Stimulated activated CD4-positive, alpha-beta T cell treated with anti-CD3 and anti-CD28 coated beads, Interleukin-1b, Interleukin-23, amount 100 ng/mL, for 1 hour (primary cell): ENCODE results near the gene HMGCR.
"Not testable (repeated sequence)": the region's sequence is repeated elsewhere in the genome, so short reads cannot be mapped to it uniquely, and the experiment has no call there.

Experiments used
- DNase-seq, 2 donors: peaks; one replicate each; pipeline ENCODE4 v3.0.0-alpha.2; 2020; ENCODE audit warnings: low read depth in 2 of 2

HMGCR gene

DNA sequence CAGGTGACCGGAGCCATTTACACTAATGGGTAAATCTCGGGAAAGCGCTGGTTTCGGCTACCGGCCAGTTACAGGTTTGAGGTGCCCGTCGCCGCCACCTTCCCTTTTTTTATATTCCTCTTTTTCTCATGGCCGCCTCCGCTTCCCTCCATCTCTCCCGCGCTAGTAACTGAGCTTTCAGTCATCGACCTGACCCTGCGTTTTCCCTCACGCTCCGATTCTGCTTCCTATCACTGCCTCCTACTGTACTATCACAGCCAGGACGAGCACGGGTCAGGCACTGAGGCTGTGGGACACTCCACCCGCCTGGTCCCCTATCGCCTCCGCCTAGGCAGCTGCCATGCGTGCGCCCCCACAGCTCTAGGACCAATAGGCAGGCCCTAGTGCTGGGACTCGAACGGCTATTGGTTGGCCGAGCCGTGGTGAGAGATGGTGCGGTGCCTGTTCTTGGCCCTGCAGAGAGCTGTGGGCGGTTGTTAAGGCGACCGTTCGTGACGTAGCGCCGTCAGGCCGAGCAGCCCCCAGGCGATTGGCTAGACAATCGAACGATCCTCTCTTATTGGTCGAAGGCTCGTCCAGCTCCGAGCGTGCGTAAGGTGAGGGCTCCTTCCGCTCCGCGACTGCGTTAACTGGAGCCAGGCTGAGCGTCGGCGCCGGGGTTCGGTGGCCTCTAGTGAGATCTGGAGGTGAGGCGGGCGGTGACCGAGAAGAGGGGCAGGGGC, at the start of gene HMGCR:
HMGCR (plus strand) TSS at position 606 of the 722 bp plus-strand sequence. CDS start 5,386 bp downstream, outside the sequence.
- peak; percentile 87 to 91 for DNase-seq

GRCh38 chr5:75291844-75292243, 45.2 kb upstream of the HMGCR start:
- DNase-seq = not testable (repeated sequence)

GRCh38 chr5:75300084-75300483, 36.9 kb upstream of the HMGCR start:
- DNase-seq = no peak

GRCh38 chr5:75303419-75303818, 33.6 kb upstream of the HMGCR start:
- DNase-seq = no peak

- not testable (repeated sequence) for DNase-seq
These were observed 32.5 kb upstream of the HMGCR start for GRCh38 chr5:75304486-75304885.

DNA sequence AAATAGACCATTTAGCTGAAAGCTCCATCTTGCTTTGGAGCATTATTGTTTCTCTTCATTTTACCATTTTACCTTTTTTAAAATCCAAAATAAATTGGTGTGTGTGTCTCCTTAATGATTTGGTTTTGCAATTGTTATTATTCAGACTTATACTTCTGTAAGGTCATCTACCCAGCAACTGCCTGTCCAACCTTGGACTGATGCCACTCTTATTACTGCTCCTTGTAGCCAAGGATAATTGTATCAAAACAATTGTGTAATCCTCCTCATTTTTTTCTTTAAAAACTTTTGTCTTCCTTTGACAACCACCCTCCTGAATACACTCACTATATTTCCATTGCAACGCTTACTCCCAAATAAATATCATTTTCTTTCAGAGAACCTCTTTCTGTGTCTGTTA, 30.3 kb upstream of the HMGCR start:
- DNase-seq = no peak

DNA sequence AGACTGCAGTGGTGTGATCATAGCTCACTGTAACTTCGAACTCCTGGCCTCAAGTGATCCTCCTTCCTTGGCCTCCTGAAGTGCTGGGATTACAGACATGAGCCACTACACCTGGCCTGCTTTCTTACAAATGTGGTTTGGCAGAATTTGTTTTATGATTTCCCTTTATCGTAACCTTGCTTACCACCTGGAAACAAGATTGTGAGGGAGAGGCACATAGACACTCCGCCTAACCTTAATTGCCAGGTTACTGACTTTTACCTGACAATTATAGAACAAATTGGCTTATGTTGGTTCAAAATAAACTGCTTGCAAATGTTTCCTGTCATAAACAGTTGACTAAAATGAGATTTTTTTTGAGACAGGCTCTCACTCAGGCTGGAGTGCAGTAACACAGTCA, 26.8 kb upstream of the HMGCR start:
- no peak for DNase-seq

DNA sequence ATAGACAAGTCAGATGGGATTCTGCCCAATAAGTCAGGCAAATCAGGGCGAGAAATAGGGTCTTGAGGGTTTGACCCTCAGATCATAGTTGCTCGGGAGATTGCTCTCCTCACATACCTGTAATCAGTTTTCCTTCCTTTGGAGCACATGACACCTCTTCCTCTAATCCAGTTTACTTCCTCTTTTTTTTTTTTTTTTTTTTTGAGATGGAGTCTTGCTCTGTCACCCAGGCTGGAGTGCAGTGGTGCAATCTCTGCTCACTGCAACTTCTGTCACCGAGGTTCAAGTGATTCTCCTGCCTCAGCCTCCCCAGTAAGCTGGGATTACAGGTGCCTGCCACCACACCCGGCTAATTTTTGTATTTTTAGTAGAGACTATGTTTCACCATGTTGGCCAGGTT, 17.9 kb upstream of the HMGCR start:
- not testable (repeated sequence) for DNase-seq

DNA sequence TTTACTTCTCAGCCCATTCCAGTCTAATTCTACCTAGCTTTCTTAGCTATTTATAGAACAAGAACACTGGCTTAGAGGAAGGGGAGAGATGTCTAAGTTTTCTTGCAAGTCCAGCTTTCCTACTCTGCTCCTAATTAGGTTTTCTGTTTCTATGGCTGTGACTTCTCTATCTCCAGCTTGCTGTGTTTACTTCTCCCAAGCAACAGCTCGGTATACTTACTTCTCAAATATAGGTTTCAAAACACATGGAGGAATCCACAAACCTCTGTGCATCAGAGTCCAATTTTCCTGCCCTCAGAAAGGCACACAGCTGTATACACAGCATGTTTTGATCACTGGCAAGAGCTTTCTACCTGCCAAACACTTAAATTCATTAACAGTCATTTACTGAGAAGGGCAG, 17.4 kb upstream of the HMGCR start:
- DNase-seq = no peak

DNA sequence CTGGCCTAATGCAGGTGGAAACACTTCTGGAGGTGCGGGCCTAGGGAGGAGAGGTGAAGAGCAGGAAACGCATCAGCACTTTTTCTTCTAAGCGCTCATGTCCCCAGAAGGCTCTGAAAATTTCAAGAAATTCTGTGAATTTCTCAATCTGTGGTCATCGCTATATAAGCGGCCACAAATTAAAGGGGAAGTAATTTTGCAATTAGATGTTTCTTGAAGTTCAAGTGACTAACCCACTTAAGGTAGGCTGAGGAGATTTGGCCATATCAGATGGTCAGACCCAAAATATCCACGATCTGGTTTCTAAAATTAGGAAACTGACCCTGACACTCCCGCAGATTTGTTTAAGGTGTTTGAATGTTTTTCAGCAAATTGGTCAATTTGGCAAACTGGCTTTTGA, 16.6 kb upstream of the HMGCR start:
- no peak for DNase-seq

DNA sequence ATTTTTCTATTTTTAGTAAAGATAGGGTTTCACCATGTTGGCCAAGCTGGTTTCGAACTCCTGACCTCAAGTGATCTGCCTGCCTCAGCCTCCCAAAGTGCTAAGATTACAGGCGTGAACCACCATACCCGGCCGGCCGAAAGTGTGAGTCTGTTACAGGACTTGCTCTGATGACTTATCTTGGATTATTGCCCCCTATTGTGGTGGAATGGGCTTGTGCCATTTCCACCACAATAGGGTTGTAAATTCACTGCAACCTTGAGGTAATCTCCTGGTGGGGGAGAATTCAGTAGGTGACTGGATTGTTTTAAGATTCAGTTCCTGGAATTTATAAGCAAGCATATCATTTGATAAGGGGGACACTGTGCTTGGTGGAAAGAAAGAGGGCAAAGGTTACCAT, 15.0 kb upstream of the HMGCR start:
- no peak for DNase-seq

DNA sequence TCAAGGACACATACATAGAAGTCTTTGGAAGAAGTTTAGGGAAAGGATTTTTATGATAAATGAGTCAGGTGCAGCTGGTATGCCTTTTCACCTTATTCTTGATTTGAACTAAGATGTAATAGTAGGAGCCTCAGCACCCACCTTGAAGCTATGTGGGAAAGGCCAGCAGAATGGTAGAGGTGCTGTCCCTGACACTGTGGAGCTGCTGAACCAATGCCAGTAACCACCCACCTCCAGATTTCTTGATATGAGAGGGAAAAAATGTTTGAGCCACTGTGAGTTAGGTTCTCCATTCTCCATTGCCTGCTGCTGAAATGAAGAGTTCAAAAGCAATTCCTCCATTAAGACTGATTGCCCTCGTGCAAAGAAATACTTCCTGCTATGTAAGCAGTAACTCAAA, 12.2 kb upstream of the HMGCR start:
- no peak for DNase-seq

DNA sequence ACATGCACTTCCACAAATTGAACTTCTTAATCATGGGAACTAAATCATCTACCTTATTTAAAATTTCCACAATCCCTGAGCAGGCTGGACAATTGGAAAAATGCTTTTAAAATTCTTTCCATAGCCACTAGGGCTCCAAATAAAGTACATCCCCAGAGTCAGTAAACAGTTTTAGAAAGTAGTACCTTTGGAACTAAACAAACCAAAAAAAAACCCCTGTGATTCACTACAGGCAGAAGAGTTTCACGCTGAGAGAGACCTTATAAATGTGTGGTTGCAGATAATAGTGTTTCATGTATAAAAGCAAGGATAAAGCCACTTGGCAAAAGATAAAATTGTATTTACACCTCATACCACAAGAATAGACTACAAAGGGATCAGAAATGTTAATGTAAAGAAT, 11.8 kb upstream of the HMGCR start:
- no peak for DNase-seq

- DNase-seq = no peak
These were observed 6.6 kb upstream of the HMGCR start for GRCh38 chr5:75330404-75330803.

DNA sequence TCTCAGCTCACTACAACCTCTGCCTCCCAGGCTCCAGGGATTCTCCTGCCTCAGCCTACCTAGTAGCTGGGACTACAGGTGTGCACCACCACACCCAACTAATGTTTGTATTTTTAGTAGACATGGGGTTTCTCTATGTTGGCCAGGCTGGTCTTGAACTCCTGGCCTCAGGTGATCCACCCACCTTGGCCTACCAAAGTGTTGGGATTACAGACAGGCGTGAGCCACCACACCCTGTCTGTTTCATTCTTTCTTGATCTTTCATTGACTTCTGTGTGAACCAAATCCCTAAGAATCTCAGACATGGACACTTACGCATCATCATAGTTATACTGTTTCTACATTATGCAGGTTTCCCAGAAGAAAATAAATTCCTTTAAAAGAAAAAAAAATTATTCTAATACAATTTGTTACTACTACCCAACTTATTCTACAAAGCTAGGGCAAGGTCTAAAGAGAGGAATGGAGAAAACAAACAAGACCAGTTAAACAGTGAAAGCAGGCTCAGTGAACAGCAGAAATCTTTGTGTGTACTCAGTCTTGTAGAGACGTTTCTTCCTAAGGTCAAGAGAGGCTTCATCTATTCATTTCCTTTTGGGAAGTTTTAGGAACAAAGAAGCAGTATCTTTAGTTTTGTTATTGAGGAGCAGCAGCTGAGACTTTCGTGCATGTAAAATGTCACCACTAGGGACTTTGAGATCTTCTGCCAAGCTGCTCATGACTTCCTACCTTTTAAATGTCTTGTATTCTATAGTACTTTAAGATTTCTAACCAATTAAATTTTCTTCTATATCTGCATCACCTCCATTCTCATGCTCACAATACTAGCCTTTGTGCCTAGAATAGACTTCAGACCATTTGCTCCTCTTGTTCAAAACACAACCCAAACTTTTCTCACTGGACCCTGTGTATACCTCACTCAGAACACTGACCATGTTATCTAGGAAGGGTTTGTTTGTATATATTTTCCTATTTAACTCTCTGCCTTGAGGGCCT, 5.6 kb upstream of the HMGCR start:
- no peak for DNase-seq

DNA sequence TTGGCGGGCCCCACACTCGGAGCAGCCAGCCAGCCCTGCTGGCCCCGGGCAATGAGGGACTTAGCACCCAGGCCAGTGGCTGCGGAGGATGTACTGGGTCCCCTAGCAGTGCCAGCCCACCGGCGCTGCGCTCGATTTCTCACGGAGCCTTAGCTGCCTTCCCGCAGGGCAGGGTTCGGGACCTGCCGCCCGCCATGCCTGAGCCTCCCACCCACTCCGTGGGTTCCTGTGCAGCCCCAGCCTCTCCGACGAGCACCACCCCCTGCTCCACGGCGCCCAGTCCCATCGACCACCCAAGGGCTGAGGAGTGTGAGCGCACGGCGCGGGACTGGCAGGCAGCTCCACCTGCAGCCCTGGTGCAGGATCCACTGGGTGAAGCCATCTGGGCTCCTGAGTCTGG, 3.3 kb upstream of the HMGCR start:
- not testable (repeated sequence) for DNase-seq

- not testable (repeated sequence) for DNase-seq
These were observed 2.6 kb upstream of the HMGCR start for GRCh38 chr5:75334413-75334812.

GRCh38 chr5:75335486-75335885, 1.5 kb upstream of the HMGCR start:
- DNase-seq = no peak

DNA sequence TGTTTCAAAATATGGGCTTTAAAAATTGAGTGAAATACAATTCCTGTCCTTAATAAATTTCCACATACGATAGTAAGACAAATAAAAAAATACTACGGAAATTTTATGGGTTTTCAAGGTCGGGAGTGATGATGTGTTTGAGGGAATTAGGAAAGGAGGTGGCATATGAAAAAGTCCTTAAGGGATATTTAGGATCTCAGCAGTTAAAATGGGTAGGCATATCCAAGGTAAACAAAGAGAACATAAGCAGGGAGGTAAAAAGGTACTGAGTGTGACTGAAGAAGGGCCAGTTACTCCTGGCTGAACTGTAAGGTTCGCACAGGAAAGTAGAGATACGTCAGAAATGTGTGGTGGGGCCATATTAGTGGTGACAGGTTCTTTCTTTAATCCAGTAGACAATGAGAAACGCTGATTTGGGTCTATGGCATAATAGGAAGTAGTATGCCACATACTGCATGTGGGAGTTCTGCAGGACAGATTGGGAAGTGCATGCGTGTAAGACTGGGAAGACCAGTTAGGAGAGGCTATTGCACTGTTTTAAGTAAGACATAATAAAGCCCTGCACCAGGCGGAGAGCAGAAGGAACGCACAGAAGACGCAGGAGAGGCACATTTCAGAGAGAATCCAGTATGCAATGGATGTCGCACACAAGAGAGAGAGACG, 937 bp upstream of the HMGCR start:
- no peak for DNase-seq

DNA sequence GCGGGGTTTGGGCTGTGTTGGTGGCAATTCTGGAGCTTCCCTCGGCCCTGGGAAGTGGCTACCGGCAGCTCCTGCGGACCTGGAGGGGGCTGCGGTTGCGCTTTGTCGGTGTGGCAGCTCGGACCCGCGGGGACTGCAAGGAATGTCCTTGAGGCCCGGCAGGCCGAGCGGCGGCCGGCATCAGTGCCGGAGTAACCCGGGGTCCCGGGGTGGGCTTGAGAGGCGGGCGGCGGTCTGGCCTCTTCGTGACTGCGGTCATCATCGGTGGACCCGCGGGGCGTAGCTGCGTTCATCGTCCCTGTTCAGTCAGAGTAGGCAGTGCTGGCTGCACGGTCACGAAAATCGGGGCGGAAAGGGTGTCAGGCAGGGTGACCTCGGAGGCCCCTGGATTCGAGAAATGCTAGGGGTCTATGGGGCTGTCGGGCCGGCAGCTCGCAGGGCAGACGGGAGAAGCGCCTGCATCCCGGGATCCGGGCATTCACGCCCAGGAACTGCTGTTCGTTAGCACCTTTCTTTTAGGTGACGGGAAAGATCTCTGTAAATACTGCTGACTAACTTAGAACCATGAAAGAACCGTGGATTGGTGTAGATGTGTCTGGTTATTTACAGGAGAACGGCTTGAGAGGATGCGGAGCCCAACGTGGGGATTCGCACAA, 474 bp downstream of the HMGCR start:
- DNase-seq = peak in 1 of 2 donors; percentile 8

GRCh38 chr5:75338408-75338807, 1.4 kb downstream of the HMGCR start:
- no peak for DNase-seq
